ENCODE data around the gene AGAP5. TPM values are rescaled to one million over a fixed set of nuclear protein-coding genes. Genes with fewer than 3 reads are reported as not detected.
"Not testable (repeated sequence)": the region's sequence is repeated elsewhere in the genome, so short reads cannot be mapped to it uniquely, and the experiment has no call there.

AGAP5 gene
- total RNA-seq, 2 experiments from 2014 or later: 9.8 to 12.3 TPM

DNA sequence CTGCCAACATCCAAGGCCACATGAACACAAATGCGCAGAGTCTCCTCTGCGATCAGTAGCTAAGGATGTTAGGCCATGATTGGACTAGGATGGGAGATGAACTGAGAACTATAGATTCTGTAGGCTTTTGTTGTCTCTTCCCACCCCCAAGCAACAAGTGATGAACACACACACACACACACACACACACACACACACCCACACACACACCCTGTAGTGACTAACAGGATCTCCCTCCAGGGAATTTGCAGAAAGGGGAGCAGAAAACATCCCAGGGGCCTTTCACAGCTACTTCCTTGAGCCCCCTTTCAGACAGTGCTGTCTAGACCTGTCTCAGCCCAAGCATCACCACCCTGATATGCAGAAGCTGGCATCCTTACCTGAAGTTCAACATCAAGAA lies 8.6 kb upstream of the AGAP5 start:
- H3K4me1 Mint-ChIP-seq; DNase-seq; ATAC-seq; H3K4me3 Mint-ChIP-seq; H3K27me3 Mint-ChIP-seq; H3K9me3 Mint-ChIP-seq (ENCODE audit: low read depth); CTCF ChIA-PET; H3K27ac Mint-ChIP-seq: not testable (repeated sequence)
- peaks cover 12% of the 10 kb centered on the region for H3K36me3 Mint-ChIP-seq

DNA sequence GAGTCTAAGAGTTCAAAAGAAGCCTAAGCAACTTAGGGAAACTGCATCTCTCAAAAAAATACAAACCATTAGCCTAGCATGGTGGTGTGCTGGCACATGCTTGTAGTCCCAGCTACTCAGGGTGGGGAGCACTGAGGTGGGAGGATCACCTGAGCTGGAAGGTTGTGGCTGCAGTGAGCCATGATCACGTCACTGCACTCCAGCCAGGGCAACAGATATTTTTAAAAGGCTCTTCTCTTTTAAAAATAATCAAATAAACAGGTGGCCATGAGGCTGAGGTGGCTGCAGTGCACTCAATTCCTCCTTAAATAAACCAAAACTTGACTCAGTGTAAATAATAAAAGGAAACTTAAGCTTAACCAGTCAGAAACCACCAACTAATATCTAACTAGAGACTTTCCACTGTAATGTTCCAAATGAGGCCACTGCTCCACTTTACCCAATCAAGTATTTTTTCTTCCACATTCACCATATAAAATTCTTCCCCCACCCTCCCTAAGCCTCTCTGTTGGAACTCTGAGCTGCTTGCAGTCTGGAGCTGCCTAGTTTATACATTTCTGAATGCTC lies 7.7 kb upstream of the AGAP5 start:
- DNase-seq; ATAC-seq; H3K9me3 Mint-ChIP-seq (ENCODE audit: low read depth); H3K4me3 Mint-ChIP-seq; H3K27ac Mint-ChIP-seq; H3K4me1 Mint-ChIP-seq; CTCF ChIA-PET; H3K27me3 Mint-ChIP-seq: not testable (repeated sequence)
- H3K36me3 Mint-ChIP-seq: peaks cover 12% of the 10 kb centered on the region

DNA sequence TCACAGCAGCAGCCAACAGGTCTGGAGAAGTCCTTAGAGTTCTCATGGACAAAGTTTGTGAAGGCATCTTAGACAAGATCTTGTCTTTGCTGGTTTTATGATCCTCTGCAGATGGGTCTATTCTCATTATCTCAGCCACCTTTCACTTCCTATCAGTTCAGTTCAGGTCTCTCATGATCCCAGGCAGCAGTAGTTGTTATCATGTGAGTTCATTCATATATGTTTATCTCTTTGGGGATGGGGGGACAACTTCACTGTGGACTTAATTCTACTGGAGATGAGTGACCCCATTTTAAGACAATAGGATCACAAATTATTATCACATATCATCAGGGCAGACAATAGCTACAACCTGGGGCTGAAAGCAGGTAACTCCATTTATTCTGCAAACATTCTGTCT lies 6.0 kb upstream of the AGAP5 start:
- DNase-seq; H3K4me1 Mint-ChIP-seq; H3K4me3 Mint-ChIP-seq; H3K27ac Mint-ChIP-seq; H3K27me3 Mint-ChIP-seq; H3K9me3 Mint-ChIP-seq (ENCODE audit: low read depth); ATAC-seq: not testable (repeated sequence)
- H3K36me3 Mint-ChIP-seq: peaks cover 14% of the 10 kb centered on the region
- CTCF ChIA-PET: interaction anchor here (1.0 kb wide), 1 partner anchor 56 kb away, joined by 3 read pairs; no protein-coding TSS in a partner anchor

DNA sequence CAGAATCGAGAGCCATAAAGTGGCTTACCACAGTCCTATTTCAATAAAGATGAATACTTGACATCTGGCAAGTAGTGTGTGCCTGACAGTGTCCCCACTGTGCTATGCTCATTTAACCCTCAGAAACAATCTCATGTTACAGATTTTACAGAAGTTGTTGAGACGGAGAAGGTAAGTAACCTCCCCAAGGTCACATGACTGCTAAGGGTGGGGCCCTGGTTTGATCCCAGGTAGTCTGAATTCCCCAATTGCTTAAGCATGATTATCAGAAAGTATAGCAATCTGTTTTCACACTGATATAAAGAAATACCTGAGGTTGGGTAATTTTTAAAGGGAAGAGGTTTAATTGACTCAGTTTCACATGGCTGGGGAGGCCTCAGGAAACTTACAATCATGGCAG lies 910 bp upstream of the AGAP5 start:
- ATAC-seq, H3K27me3 Mint-ChIP-seq, H3K36me3 Mint-ChIP-seq: not testable (repeated sequence)

DNA sequence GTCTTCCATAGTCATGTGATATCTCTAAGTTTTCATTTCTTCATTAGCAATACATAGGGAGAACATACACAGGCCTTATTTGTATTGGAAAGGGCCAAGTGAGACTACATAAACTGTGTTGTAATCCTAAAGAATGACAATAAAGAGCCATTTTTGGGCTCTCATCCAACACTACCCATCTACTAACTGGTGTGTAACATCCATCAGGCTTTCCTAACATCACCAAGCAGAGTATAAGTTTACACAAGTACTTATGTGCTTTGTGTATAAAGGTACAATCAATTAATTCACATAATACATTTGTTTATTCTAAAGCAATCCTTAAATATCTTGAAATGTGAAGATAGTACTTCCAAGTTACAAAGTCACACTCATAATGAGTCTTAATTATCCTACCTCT lies 2.6 kb downstream of the AGAP5 start:
- H3K4me3 Mint-ChIP-seq; DNase-seq; H3K27ac Mint-ChIP-seq; ATAC-seq; H3K4me1 Mint-ChIP-seq; H3K9me3 Mint-ChIP-seq (ENCODE audit: low read depth); H3K36me3 Mint-ChIP-seq; CTCF ChIA-PET; H3K27me3 Mint-ChIP-seq: not testable (repeated sequence)

More for the DNA sequence above, 910 bp upstream of the AGAP5 start:
- H3K4me3 Mint-ChIP-seq; CTCF ChIA-PET; H3K27ac Mint-ChIP-seq; DNase-seq; H3K9me3 Mint-ChIP-seq (ENCODE audit: low read depth); H3K4me1 Mint-ChIP-seq: not testable (repeated sequence)

DNA sequence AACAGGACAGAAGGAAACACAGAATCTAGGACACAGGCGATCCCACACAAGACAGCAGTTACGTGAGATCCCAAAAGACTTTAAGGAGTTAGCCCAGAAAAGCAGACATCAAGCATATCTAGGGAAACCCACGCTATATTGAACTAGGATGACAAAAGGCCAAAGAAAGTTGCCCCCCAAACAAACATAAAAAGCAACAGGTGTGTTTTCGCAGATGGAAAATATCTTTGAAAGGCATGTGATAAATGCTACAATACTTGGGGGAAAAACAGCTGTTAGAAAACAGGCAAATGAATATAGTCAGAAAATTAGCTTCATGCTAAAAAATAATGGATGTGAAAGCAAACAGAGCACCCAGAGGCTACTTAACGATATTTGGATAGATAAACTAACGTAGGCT lies 7.2 kb downstream of the AGAP5 start:
- DNase-seq; H3K36me3 Mint-ChIP-seq; H3K27ac Mint-ChIP-seq; H3K4me3 Mint-ChIP-seq; CTCF ChIA-PET; ATAC-seq; H3K27me3 Mint-ChIP-seq; H3K4me1 Mint-ChIP-seq; H3K9me3 Mint-ChIP-seq (ENCODE audit: low read depth): not testable (repeated sequence)

DNA sequence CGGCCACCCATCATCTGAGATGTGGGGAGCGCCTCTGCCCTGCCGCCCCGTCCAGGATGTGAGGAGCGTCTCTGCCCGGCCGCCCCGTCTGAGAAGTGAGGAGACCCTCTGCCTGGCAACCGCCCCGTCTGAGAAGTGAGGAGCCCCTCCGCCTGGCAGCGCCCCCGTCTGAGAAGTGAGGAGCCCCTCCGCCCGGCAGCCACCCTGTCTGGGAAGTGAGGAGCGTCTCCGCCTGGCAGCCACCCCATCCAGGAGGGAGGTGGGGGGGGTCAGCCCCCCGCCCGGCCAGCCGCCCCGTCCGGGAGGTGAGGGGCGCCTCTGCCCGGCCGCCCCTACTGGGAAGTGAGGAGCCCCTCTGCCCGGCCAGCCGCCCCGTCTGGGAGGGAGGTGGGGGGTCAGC lies 8.3 kb downstream of the AGAP5 start:
- H3K27ac Mint-ChIP-seq; H3K9me3 Mint-ChIP-seq (ENCODE audit: low read depth); H3K36me3 Mint-ChIP-seq; DNase-seq; H3K27me3 Mint-ChIP-seq; CTCF ChIA-PET; H3K4me3 Mint-ChIP-seq; H3K4me1 Mint-ChIP-seq; ATAC-seq: not testable (repeated sequence)

DNA sequence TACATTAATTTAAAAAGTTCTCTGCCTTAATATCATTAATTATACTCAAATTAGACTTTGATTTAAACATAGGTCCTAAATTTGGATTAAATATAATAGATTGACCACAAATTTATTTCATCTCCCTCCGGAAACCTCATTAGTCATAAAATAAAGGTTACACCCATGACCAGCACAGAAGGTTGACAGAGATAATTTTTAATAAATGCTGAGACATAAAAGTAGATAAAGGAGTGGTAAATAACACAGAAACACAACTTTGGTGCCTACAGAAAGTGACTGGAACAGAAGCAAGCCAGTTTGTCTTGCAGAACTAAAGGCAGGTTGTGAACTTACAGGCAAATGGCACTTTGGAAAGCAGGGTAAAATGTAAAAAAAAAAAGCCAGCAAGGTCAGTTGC lies 10.3 kb downstream of the AGAP5 start:
- H3K9me3 Mint-ChIP-seq (ENCODE audit: low read depth); DNase-seq; H3K36me3 Mint-ChIP-seq; H3K4me3 Mint-ChIP-seq; CTCF ChIA-PET; H3K27me3 Mint-ChIP-seq; ATAC-seq; H3K4me1 Mint-ChIP-seq; H3K27ac Mint-ChIP-seq: not testable (repeated sequence)

DNA sequence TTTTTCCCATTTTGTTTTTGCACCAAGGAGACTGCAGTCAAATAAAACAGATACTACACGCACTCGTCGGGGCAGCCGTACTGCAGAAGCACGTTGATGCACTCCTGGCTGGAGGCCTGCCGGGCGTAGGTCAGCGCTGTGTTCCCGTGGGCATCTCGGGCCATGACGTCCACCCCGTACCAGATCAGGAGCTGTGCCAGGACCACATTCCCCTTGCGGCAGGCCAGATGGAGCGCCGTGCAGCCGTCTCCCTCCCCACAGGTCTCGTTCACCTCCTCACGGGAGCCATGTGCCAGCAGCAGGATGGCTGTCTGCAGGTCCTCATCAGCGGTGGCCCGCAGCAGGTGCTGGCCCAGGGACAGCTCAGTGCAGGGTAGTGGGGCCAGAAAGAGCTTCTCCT lies 23.4 kb downstream of the AGAP5 start:
- CTCF ChIA-PET, H3K4me3 Mint-ChIP-seq: not testable (repeated sequence)

DNA sequence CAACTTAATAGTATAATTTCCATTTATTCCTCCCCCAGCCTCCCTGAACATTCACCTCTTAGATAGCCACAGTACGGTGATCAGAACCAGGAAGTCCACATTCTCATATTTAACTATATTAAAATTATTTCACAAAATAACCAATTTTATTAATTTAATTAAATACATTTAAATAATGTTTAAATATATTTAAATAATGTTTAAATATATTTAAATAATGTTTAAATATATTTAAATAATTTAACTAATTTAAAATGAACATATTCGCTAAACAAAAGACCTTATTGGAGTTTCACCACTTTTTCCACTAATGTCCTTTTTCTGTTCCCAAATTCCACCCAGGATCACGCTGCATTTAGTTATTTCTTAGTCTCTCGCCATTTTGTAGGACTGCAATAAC lies 29.5 kb downstream of the AGAP5 start:
- H3K27ac Mint-ChIP-seq; H3K9me3 Mint-ChIP-seq (ENCODE audit: low read depth); DNase-seq; H3K4me1 Mint-ChIP-seq; H3K36me3 Mint-ChIP-seq; ATAC-seq; H3K4me3 Mint-ChIP-seq; H3K27me3 Mint-ChIP-seq; CTCF ChIA-PET: not testable (repeated sequence)

More for the DNA sequence above, 23.4 kb downstream of the AGAP5 start:
- not testable (repeated sequence) for H3K4me1 Mint-ChIP-seq; ATAC-seq; H3K27me3 Mint-ChIP-seq; H3K27ac Mint-ChIP-seq; H3K36me3 Mint-ChIP-seq; DNase-seq; H3K9me3 Mint-ChIP-seq (ENCODE audit: low read depth)

DNA sequence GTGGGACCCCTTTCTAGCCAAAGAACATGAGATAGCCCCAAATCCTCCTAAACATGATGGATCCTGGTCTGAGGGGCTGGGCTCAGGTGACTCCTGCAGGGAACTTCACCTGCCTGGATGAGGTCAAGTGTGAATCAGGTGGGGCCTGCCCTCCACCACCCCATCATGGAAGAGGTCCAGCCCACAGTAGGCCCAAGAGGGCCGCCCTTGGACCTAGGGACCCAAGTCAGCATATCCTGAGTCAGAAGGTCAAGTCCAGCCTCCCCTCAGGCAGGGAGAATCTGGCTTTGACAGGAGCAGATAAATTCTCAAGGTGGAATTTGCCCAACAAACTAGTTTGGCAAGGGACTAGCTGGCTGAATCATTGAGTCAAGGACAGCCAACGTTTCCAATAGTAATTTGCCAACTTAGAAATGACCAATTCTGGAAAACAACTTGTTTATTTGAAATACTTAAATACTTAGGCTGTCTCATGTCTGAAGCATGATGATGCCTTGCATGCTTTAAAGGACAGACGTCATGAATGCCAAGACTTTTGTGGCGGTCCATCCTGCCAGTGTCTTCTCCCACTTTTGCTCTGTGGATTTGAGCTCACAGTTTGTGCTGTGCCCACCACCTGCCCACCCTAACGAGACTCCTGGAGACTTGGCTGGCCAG lies 31.6 kb downstream of the AGAP5 start:
- CTCF ChIA-PET; ATAC-seq; DNase-seq; H3K4me1 Mint-ChIP-seq; H3K36me3 Mint-ChIP-seq; H3K27me3 Mint-ChIP-seq; H3K9me3 Mint-ChIP-seq (ENCODE audit: low read depth); H3K27ac Mint-ChIP-seq; H3K4me3 Mint-ChIP-seq: not testable (repeated sequence)

DNA sequence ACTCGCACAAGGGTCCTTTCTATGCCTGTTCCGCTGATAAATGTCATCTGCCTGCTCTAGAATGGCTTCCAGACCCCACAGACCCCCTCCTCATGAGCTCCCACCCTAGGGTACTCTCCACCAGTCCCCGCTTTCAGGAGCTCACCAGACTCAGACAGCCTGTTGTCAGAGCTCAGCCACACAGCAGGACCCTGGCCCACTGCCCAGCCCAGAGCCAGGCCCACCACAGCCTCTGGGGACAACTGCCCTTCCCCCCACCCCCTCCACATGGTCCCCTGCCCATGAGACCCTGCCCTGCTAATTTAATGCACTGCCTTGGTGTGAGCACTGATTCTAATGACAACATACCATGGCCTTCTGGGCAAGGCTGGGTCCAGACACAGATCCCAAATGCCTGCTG lies 32.3 kb downstream of the AGAP5 start:
- H3K27ac Mint-ChIP-seq; DNase-seq; ATAC-seq; H3K27me3 Mint-ChIP-seq; H3K9me3 Mint-ChIP-seq (ENCODE audit: low read depth); CTCF ChIA-PET; H3K4me3 Mint-ChIP-seq; H3K4me1 Mint-ChIP-seq; H3K36me3 Mint-ChIP-seq: not testable (repeated sequence)

DNA sequence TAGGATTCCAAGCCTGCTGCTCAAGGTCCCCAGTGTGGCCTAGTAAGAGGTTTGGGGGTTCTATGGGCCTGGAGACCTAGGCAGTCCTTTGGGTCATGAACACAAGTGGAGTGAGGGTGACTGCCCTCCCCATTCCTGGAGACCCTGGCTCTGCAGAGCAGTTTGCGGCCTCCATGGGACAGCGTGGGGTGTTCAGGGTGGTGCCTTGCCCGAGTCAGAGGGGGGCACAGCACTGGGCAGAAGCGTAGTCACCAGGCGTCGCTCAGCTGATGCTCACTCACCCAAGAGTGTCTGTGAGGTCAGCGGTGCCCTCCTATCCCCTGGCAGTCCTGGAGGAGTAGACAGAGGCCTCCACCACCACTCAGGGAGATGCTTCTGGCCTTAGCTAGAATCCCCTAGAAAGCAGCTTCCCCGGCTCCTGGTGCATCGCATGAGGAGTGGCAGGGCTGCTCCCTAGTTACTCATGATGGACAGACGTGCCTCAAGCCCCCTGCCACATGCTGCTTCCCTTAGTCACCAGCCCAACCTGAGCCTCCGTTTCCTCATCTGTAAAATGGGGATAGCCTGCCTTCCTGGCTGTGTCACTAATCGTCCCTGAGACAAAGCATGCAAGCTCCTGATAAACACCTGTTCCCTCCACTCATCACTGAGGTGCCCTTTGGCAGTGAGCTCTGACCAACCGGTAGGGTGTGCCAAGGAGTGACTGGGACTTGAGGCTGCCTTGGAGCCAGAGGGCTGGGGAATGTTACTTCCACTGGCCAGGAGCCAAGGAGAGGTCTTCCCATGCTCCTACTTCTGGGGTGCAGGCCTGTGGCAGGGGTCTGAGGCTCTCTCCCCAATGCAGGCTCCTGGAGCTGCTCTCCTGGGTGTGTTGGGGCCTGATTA lies 33.5 kb downstream of the AGAP5 start:
- CTCF ChIA-PET; H3K9me3 Mint-ChIP-seq (ENCODE audit: low read depth): not testable (repeated sequence)

DNA sequence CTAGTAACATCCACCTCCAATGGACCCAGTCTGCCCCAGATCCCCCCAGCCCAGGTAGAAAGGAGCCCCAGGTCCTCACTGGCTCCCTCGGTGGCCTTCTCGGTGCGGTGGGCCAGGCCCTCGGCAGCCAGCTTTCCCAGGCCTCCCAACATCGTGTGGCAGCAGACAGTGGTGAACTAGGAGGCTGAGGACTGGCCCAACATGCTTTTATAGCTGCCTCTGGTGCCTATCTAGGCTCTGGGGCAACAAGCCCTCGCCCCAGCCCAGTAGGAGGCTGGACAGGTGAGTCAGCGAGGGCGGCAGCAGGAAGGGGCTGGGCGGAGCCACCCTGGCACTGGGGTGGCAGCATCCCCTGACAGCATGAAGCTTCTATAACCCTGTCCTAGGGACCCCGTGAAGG lies 34.3 kb downstream of the AGAP5 start:
- H3K9me3 Mint-ChIP-seq (ENCODE audit: low read depth); DNase-seq; CTCF ChIA-PET; H3K27me3 Mint-ChIP-seq; ATAC-seq; H3K4me1 Mint-ChIP-seq; H3K36me3 Mint-ChIP-seq; H3K4me3 Mint-ChIP-seq; H3K27ac Mint-ChIP-seq: not testable (repeated sequence)

More for the DNA sequence above, 33.5 kb downstream of the AGAP5 start:
- ATAC-seq, H3K4me3 Mint-ChIP-seq, H3K27me3 Mint-ChIP-seq, DNase-seq, H3K36me3 Mint-ChIP-seq, H3K27ac Mint-ChIP-seq, H3K4me1 Mint-ChIP-seq: not testable (repeated sequence)

Measured in activated CD8-positive, alpha-beta memory T cell treated with anti-CD3 and anti-CD28 coated beads, Interleukin-2, amount 10 ng/mL, durations not matched to agents 7 days and 5 days (primary cell).